Left renal cortex interstitium (tissue), 4 donors: ENCODE results near the gene STK11IP. TPM values are rescaled to one million over a fixed set of nuclear protein-coding genes. Genes with fewer than 3 reads are reported as not detected.
"Not testable (repeated sequence)": the region's sequence is repeated elsewhere in the genome, so short reads cannot be mapped to it uniquely, and the experiment has no call there.

ENCODE experiments used
- DNase-seq, 4 donors: peaks; one replicate each; pipeline ENCODE4 v3.0.0-alpha.2; 2013; ENCODE audit warnings: low read depth in 4 of 4, low spot score in 2 of 4, missing footprints in 1 of 4
- polyA plus RNA-seq, 4 donors: library from polyadenylated mRNA; unstranded; fragments of 120-200 nt; gene quantifications; one replicate each; pipeline ENCODE4 v1.2.1, GENCODE V29; 2013; ENCODE audit not compliant: insufficient read length in 4 of 4

STK11IP gene
- polyA plus RNA-seq, 4 donors = 16.7 to 37.6 (median 28.7) TPM

DNA sequence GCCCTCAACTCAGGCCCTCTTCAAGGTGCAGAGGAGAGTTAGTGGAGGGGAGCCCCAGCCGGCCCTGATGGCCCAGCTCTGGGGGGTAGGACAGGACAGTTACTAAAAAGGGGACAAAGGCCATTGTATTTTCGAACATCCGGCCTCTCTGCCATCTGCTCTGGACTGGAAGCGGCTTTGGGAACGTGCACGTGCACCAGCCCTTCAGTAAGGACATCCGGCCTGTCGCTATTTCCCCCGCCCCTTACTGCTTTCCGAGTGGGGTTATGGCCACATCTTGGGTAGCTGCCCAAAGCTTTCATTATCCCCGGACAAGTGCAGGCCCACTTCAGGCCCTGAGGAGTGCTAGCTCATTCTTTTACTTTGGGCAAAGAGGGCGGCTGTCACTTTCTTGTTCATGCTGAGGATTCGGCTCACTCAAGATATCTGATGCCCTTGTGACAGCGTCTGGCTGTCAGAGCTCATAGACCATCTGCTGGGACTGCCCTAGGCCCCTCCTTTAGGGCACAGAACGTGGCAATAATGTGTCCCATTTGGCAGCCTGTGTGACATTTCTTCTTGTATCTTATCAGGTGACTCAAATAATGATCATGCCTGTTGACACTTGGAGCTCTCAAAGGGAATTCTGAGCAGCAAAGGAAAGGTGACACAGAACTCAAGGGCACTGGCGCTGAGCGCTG lies 47.3 kb downstream of the STK11IP start:
- no peak for DNase-seq

- no peak for DNase-seq
Observed at GRCh38 chr2:219645631-219646527, 48.2 kb downstream of the STK11IP start.

- DNase-seq = no peak
Observed at GRCh38 chr2:219648176-219648575, 50.5 kb downstream of the STK11IP start.

GRCh38 chr2:219648963-219649362 lies 51.3 kb downstream of the STK11IP start:
- DNase-seq = no peak

DNA sequence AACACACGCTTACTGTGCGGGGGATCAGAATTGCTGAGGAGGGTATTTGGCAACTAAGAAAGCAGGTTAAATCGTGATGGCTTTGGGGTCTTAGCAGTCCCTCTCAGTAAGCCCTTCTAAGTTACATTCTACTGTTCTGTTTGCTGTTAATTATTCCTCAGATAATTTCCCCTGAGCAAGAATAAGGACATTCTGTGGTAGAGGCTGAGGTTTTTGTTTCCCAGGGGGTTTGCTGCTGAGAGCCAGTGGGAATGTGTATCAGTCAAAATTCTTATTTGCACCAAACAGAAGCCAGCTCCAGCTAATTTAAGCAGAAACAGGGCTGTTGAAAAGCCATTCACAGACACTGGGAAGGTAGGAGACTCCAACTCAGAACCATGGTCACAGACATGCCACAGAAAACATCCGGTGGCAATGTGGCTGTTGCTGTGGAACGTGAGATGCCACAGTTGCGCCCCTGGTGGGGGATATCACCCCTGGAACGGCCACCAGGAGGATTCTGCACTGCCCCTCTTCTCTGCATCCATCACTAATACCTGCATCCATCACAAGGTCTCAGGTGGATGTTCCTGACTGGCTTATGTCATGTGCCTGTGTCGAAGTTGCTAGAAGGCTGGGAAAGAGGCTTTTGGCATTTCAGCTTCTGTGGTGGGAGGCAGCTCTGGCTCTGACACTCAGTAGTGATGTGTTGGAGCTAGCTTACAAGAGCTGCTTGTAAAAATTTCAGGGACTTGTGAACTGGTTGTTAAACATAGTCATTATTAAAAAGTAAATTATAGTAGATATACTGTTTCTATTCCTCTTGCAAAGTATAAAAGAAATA lies 53.0 kb downstream of the STK11IP start:
- no peak for DNase-seq

- DNase-seq = not testable (repeated sequence)
Observed at GRCh38 chr2:219651656-219652055, 54.0 kb downstream of the STK11IP start.

GRCh38 chr2:219656526-219656925 lies 58.9 kb downstream of the STK11IP start:
- no peak for DNase-seq

GRCh38 chr2:219658196-219658846 lies 60.7 kb downstream of the STK11IP start:
- no peak for DNase-seq

- DNase-seq = no peak
Observed at GRCh38 chr2:219658874-219659273, 61.2 kb downstream of the STK11IP start.

GRCh38 chr2:219661197-219661954 lies 63.7 kb downstream of the STK11IP start:
- no peak for DNase-seq

- DNase-seq = no peak
Observed at GRCh38 chr2:219661955-219662395, 64.3 kb downstream of the STK11IP start.

DNA sequence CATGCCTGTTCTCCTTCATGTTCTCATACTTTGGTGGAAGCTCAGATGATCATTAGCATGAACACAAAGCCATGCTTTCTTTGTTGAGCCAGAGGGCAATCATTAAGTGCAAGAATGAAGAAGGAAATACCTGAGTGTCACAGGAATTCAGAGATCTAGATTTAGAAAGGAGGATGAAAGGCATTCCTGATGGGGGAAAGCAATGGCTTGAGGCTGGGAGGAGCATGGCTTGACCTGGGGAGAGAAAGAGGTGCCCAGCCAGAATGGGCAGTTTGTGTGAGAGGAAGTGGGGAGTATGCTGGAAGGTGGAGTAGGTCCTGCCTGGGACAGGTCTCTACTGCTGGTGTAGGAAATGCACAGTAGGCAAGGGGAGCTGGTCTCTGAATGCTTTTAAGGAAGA lies 64.9 kb downstream of the STK11IP start:
- no peak for DNase-seq

GRCh38 chr2:219663116-219663762 lies 65.6 kb downstream of the STK11IP start:
- DNase-seq = no peak

DNA sequence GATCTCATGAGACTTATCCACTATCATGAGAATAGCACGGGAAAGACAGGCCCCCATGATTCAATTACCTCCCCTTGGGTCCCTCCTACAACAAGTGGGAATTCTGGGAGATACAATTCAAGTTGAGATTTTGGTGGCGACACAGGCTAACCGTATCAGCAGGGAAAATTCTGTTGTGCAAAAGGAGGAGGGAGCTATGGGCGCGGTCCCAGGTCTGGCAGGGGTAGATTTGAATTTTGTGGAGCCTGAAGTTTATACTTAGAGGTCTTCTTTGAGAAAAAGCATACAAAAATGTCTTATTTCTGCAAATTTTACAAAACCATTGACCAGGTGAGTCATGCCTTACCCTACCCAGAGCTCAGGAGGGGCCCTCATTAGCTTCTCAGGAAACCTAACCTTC lies 66.4 kb downstream of the STK11IP start:
- no peak for DNase-seq

GRCh38 chr2:219664944-219665343 lies 67.3 kb downstream of the STK11IP start:
- DNase-seq = peak in 1 of 4 donors; percentile 56

GRCh38 chr2:219665926-219666325 lies 68.3 kb downstream of the STK11IP start:
- DNase-seq = no peak
